ENCODE results near the gene PRR36. TPM values are rescaled to one million over a fixed set of nuclear protein-coding genes. Genes with fewer than 3 reads are reported as not detected.
"Not testable (repeated sequence)": the region's sequence is repeated elsewhere in the genome, so short reads cannot be mapped to it uniquely, and the experiment has no call there.

The PRR36 gene
- polyA plus RNA-seq, 3 donors: 4.2 to 4.5 (median 4.3) TPM

- no peak for DNase-seq (ENCODE audit: low read depth in 3 of 3, low spot score in 2 of 3)
These were observed 12.4 kb downstream of the PRR36 start for GRCh38 chr19:7861619-7862412.

- no peak for DNase-seq (ENCODE audit: low read depth in 3 of 3, low spot score in 2 of 3)
These were observed 13.2 kb downstream of the PRR36 start for GRCh38 chr19:7860714-7861618.

- DNase-seq (ENCODE audit: low read depth in 3 of 3, low spot score in 2 of 3): no peak
These were observed 14.1 kb downstream of the PRR36 start for GRCh38 chr19:7859831-7860713.

GRCh38 chr19:7859087-7859486 lies 15.1 kb downstream of the PRR36 start:
- DNase-seq (ENCODE audit: low read depth in 3 of 3, low spot score in 2 of 3): not testable (repeated sequence)

GRCh38 chr19:7858109-7858770 lies 15.9 kb downstream of the PRR36 start:
- no peak for DNase-seq (ENCODE audit: low read depth in 3 of 3, low spot score in 2 of 3)

- no peak for DNase-seq (ENCODE audit: low read depth in 3 of 3, low spot score in 2 of 3)
These were observed 16.5 kb downstream of the PRR36 start for GRCh38 chr19:7857727-7858108.

GRCh38 chr19:7856679-7857663 lies 17.2 kb downstream of the PRR36 start:
- no peak for DNase-seq (ENCODE audit: low read depth in 3 of 3, low spot score in 2 of 3)

- DNase-seq (ENCODE audit: low read depth in 3 of 3, low spot score in 2 of 3): no peak
These were observed 18.0 kb downstream of the PRR36 start for GRCh38 chr19:7856109-7856591.

- no peak for DNase-seq (ENCODE audit: low read depth in 3 of 3, low spot score in 2 of 3)
These were observed 18.6 kb downstream of the PRR36 start for GRCh38 chr19:7855426-7856108.

GRCh38 chr19:7853770-7854128 lies 20.4 kb downstream of the PRR36 start:
- DNase-seq (ENCODE audit: low read depth in 3 of 3, low spot score in 2 of 3): no peak

- DNase-seq (ENCODE audit: low read depth in 3 of 3, low spot score in 2 of 3): no peak
These were observed 21.1 kb downstream of the PRR36 start for GRCh38 chr19:7852851-7853769.

GRCh38 chr19:7851623-7852500 lies 22.3 kb downstream of the PRR36 start:
- no peak for DNase-seq (ENCODE audit: low read depth in 3 of 3, low spot score in 2 of 3)

- DNase-seq (ENCODE audit: low read depth in 3 of 3, low spot score in 2 of 3): no peak
These were observed 23.1 kb downstream of the PRR36 start for GRCh38 chr19:7850945-7851622.

- no peak for DNase-seq (ENCODE audit: low read depth in 3 of 3, low spot score in 2 of 3)
These were observed 24.0 kb downstream of the PRR36 start for GRCh38 chr19:7850000-7850813.

GRCh38 chr19:7849631-7849999 lies 24.6 kb downstream of the PRR36 start:
- DNase-seq (ENCODE audit: low read depth in 3 of 3, low spot score in 2 of 3): no peak

Data from right renal cortex interstitium (tissue), 3 donors.